HL-60/S4 treated with retinoic acid at 250 ng/mL for 4 days and 3 days (cell line): ENCODE measurements around the gene LYSMD3.

Experiments used
- in situ Hi-C: fragments of 300-500 bp; cut with MboI; formaldehyde crosslinking; loops from 2 replicates; pipeline ENCODE4 v1.7.0; 2022; ENCODE audit warnings: low sequenced_read_pairs

Gene LYSMD3

GRCh38 chr5:90548069-90548593 is 18.7 kb upstream of the LYSMD3 start:
- in situ Hi-C loops = no loop called here

GRCh38 chr5:90547072-90547536 is 17.7 kb upstream of the LYSMD3 start:
- in situ Hi-C loops = no loop called here

GRCh38 chr5:90546216-90546837 is 16.9 kb upstream of the LYSMD3 start:
- in situ Hi-C loops = no loop called here

GRCh38 chr5:90545511-90545910 is 16.1 kb upstream of the LYSMD3 start:
- in situ Hi-C loops = no loop called here

GRCh38 chr5:90542827-90543519 is 13.6 kb upstream of the LYSMD3 start:
- in situ Hi-C loops = no loop called here

GRCh38 chr5:90534922-90535321 is 5.5 kb upstream of the LYSMD3 start:
- in situ Hi-C loops = no loop called here

- in situ Hi-C loops = no loop called here
Measured at GRCh38 chr5:90533794-90534193, 4.4 kb upstream of the LYSMD3 start.

- in situ Hi-C loops = no loop called here
Measured at GRCh38 chr5:90530736-90531487, 1.5 kb upstream of the LYSMD3 start.

- in situ Hi-C loops = no loop called here
Measured at GRCh38 chr5:90529939-90530677, 724 bp upstream of the LYSMD3 start.

- in situ Hi-C loops = no loop called here
Measured at GRCh38 chr5:90528601-90529193, 687 bp downstream of the LYSMD3 start.

- in situ Hi-C loops = no loop called here
Measured at GRCh38 chr5:90519081-90519480, 10.3 kb downstream of the LYSMD3 start.

GRCh38 chr5:90518661-90519060 is 10.7 kb downstream of the LYSMD3 start:
- in situ Hi-C loops = no loop called here

- in situ Hi-C loops = no loop called here
Measured at GRCh38 chr5:90514520-90514919, 14.9 kb downstream of the LYSMD3 start.

GRCh38 chr5:90510438-90510837 is 18.9 kb downstream of the LYSMD3 start:
- in situ Hi-C loops = no loop called here

- in situ Hi-C loops = no loop called here
Measured at GRCh38 chr5:90506221-90506620, 23.2 kb downstream of the LYSMD3 start.

GRCh38 chr5:90504743-90505142 is 24.6 kb downstream of the LYSMD3 start:
- in situ Hi-C loops = no loop called here

GRCh38 chr5:90503596-90503995 is 25.8 kb downstream of the LYSMD3 start:
- in situ Hi-C loops = no loop called here

- in situ Hi-C loops = no loop called here
Measured at GRCh38 chr5:90495146-90495545, 34.2 kb downstream of the LYSMD3 start.

GRCh38 chr5:90494043-90494442 is 35.3 kb downstream of the LYSMD3 start:
- in situ Hi-C loops = no loop called here

- in situ Hi-C loops = no loop called here
Measured at GRCh38 chr5:90488791-90489190, 40.6 kb downstream of the LYSMD3 start.

- in situ Hi-C loops = no loop called here
Measured at GRCh38 chr5:90484540-90484939, 44.8 kb downstream of the LYSMD3 start.
